ENCODE data around the gene H2AZ1.
A peak's percentile ranks its signal among the peaks of the same experiment; 100 is the strongest.
"Not testable (repeated sequence)": the region's sequence is repeated elsewhere in the genome, so short reads cannot be mapped to it uniquely, and the experiment has no call there.

H2AZ1 gene

GRCh38 chr4:99949999-99950912, at the start of gene H2AZ1:
Gene H2AZ1 (minus strand): TSS chr4:99950275. CDS start chr4:99950170, 105 bp downstream.
- peak; percentile 66 to 99 (median 97) for DNase-seq

GRCh38 chr4:99998062-99998867, 48.2 kb upstream of the H2AZ1 start:
- DNase-seq, result peak in 1 of 51 donors; percentile 57

- no peak for DNase-seq
Observed at GRCh38 chr4:99991741-99992140, 41.7 kb upstream of the H2AZ1 start.

- no peak for DNase-seq
Observed at GRCh38 chr4:99987681-99988080, 37.6 kb upstream of the H2AZ1 start.

- DNase-seq, result no peak
Observed at GRCh38 chr4:99986792-99987191, 36.7 kb upstream of the H2AZ1 start.

- DNase-seq, result no peak
Observed at GRCh38 chr4:99983289-99983943, 33.3 kb upstream of the H2AZ1 start.

GRCh38 chr4:99979872-99980271, 29.8 kb upstream of the H2AZ1 start:
- no peak for DNase-seq

- no peak for DNase-seq
Observed at GRCh38 chr4:99971453-99972111, 21.5 kb upstream of the H2AZ1 start.

GRCh38 chr4:99968330-99968729, 18.3 kb upstream of the H2AZ1 start:
- DNase-seq, result no peak

- no peak for DNase-seq
Observed at GRCh38 chr4:99966692-99967091, 16.6 kb upstream of the H2AZ1 start.

GRCh38 chr4:99965674-99966350, 15.7 kb upstream of the H2AZ1 start:
- no peak for DNase-seq

- no peak for DNase-seq
Observed at GRCh38 chr4:99965173-99965572, 15.1 kb upstream of the H2AZ1 start.

GRCh38 chr4:99961711-99962110, 11.6 kb upstream of the H2AZ1 start:
- no peak for DNase-seq

GRCh38 chr4:99960648-99961047, 10.6 kb upstream of the H2AZ1 start:
- no peak for DNase-seq

GRCh38 chr4:99958207-99958606, 8.1 kb upstream of the H2AZ1 start:
- DNase-seq, result not testable (repeated sequence)

GRCh38 chr4:99950913-99951254, 809 bp upstream of the H2AZ1 start:
- DNase-seq, result no peak

- DNase-seq, result peak; percentile 25 to 93 (median 72)
Observed at GRCh38 chr4:99949034-99949998, 759 bp downstream of the H2AZ1 start.

GRCh38 chr4:99947608-99948007, 2.5 kb downstream of the H2AZ1 start:
- DNase-seq, result no peak

- no peak for DNase-seq
Observed at GRCh38 chr4:99947190-99947578, 2.9 kb downstream of the H2AZ1 start.
